ENCODE data around the gene PRKCH.

Gene PRKCH

DNA sequence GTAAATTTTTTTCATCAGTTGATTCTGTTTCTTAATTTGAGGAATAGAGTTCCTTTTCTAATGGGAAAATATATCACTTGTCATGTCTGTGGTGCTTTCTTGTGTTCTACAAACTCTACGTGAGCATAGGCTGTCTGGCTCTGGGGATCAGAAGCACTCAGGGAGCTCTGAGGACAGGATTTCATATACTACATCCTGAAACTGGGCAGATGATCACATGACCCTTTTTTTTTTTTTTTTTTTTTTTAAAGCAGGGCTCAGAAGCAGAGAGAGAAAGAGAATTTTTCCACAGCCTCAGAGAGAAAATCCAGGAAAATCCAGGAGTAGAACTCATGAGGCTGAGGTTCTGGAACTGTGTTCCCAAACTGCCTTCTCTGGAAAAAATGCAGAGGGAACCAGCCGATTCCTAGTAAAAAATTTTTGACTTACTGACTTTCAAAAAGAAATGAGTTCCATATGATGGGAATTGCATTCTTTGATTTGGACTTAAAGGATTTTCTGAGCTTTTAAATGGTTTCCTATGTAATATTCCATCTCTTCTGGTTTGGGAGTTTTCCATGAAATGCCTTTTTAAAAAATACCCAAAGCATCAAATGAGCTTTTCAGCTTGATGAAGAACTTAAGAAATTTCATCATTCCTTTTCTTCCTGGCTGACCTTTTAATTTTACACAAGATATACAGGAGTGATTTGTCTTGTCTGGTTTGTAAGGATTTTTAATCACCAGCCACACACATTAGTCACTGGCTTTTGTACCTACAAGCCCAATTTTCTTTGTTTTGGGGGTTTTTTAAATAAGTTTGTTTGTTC, 190.9 kb downstream of the PRKCH start:
- TF ChIP-seq CTCF (IDR thresholded peaks at IDR 0.05) (no peak), ZFX (IDR thresholded peaks at IDR 0.05; ENCODE audit: borderline replicate concordance) (no peak)
- H3K27ac ChIP-seq: no peak overlapping the region

DNA sequence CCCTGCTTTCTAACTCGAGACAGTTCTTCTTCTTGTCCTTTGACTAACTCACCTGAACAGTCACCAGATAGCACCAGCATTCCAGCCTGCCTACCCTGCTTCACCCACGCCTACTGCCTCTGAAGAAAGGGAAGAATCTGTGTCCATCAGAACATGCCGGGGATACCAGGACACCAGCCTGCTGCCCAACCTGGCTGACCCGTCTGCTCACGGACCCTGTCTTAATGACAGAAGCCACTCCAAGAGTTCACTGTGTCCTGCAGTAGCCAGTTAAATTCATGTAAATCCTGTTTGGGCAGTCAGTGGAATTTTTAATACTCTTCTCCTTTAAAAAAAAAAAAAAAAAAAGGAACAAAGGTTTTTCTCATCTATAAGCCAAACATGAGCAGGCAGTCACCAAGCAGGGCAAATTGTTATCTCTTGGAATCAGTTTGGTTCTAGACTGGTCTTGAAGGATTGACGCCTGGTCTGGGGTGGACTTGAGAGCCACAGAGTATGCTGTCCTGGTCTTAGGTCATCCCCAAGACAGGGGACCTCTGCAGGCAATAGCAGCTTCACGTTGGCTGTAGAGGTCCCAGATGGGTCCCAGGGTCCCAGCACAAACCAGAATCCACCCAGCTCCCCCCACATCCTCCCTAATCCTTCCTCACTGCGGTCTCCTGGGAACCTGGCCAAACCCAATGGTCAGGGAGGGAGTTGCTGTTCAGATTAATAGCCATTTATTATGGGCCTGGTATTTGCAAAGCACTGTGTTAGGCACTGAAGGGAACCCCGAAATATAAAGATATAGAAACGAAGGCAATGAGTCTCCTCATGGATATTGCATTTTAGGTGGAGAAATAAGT, 192.8 kb downstream of the PRKCH start:
- no peak overlapping the region for H3K27ac ChIP-seq
- TF ChIP-seq CTCF (IDR thresholded peaks at IDR 0.05) (no peak), ZFX (IDR thresholded peaks at IDR 0.05; ENCODE audit: borderline replicate concordance) (no peak)

- TF ChIP-seq CTCF (IDR thresholded peaks at IDR 0.05) (no peak), ZFX (IDR thresholded peaks at IDR 0.05; ENCODE audit: borderline replicate concordance) (no peak)
- H3K27ac ChIP-seq: no peak overlapping the region
Observed at GRCh38 chr14:61514927-61515326, 193.5 kb downstream of the PRKCH start.

GRCh38 chr14:61515436-61516117, 194.2 kb downstream of the PRKCH start:
- no peak for TF ChIP-seq ZFX (IDR thresholded peaks at IDR 0.05; ENCODE audit: borderline replicate concordance)
- TF ChIP-seq CTCF (IDR thresholded peaks at IDR 0.05): no peak
- H3K27ac ChIP-seq: no peak overlapping the region

DNA sequence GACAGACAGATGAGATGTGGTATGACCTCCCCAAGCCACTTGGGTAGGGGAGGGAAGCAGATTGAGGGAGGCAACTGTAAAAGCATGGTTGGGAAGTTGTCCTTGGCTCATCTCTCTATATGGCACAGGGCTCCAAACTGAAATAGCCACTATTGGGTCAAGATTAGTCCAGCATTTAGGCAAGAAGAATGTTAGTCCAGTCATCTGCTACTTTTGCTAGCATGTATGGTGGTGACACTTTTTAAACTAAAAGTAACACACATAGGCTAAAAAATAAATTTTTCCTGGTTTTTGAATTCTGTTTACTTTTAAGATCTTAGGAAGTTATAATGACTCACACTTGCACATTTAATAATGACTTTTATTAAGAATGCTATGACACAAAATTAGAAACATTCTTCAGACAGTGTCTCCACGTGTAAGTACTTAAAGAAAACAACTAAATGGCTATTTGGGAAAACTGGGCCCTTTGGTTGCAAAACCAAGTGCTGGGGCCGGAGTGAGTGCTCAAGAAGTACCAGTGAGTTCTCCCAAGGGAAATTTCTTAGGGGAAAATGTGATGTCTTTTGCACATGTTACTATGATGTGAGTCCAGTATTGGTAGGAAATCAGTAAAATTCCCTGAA, 194.9 kb downstream of the PRKCH start:
- TF ChIP-seq CTCF (IDR thresholded peaks at IDR 0.05) (no peak), ZFX (IDR thresholded peaks at IDR 0.05; ENCODE audit: borderline replicate concordance) (no peak)
- H3K27ac ChIP-seq: no peak overlapping the region

DNA sequence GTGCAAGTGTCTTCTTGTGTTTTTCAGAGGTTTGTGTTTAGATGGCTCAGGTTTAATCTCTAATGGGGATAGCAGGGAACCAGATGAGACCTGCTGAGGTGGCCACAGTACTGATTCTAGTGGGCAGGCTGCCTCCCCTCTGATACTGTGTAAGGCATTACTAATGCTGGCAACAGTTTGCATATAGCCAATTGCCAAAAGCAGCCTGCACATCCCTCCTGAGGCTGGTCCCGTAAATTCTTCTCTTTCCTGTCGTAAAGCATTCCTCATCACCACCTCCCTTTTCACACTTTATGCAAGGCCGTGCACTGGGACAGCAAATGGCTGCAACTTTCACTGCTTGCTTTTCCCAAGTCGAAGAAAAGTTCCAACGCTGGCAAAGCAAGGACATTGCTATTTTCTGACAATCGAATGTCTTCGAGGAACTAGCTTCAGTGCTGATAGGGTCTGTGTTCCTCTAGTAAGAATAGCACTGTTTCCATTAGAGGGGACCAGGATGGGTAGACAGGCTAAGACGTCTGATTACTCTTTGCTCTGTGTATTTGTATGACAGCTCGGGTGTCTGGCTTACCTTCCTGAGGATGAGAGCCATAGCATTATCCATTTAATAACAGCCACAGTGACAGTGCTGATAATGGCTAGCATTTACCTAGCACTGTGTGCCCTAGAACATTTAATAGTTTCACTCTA, 195.7 kb downstream of the PRKCH start:
- TF ChIP-seq ZFX (IDR thresholded peaks at IDR 0.05; ENCODE audit: borderline replicate concordance) (no peak), CTCF (IDR thresholded peaks at IDR 0.05) (no peak)
- H3K27ac ChIP-seq: no peak overlapping the region

All from 22Rv1 (cell line).